H1 (cell line): ENCODE measurements around the gene CEP57. TPM values are rescaled to one million over a fixed set of nuclear protein-coding genes. Genes with fewer than 3 reads are reported as not detected.

Experiments
- CTCF ChIA-PET: fragments of 300-600 bp; sonication (Branson Sonifier 250); formaldehyde crosslinking; loops from one replicate; lab custom pipeline; 2021; ENCODE audit not compliant: partially characterized antibody; lab: Charles Lee
- POLR2A ChIA-PET: fragments of 300-600 bp; sonication (Branson Sonifier 250); formaldehyde crosslinking; loops from one replicate; lab custom pipeline; 2021; ENCODE audit warnings: inconsistent platforms; ENCODE audit not compliant: partially characterized antibody; lab: Charles Lee
- DNase-seq, 2 experiments: peaks; one replicate each; pipeline versions ENCODE4 v3.0.0 to v3.0.0-alpha.2; 2010 to 2022; ENCODE audit warnings: low spot score in 2 of 2, low read depth in 1 of 2, mixed read lengths in 1 of 2
- FAIRE-seq: peaks from 2 replicates; lab custom pipeline; 2011; peaks lifted over from hg19 to GRCh38; lab: Jason Lieb, UNC
- H2AFZ ChIP-seq: 2 replicates; pipeline ENCODE4 v1.8.1; 2012; ENCODE audit warnings: low read length, inconsistent platforms
- H2AK5ac ChIP-seq: 2 replicates; pipeline ENCODE4 v1.6.1; 2013; ENCODE audit warnings: low read depth, low read length
- H2BK120ac ChIP-seq: replicated peaks from 2 replicates; pipeline ENCODE3; 2013; ENCODE audit warnings: low read depth, low read length, inconsistent platforms
- H2BK12ac ChIP-seq: 2 replicates; pipeline ENCODE4 v1.6.1; 2013; ENCODE audit warnings: low read depth, low read length
- H2BK15ac ChIP-seq: 2 replicates; pipeline ENCODE4 v1.6.1; 2013; ENCODE audit warnings: low read length
- H2BK20ac ChIP-seq: 2 replicates; pipeline ENCODE4 v1.6.1; 2013; ENCODE audit warnings: low read length
- H2BK5ac ChIP-seq: 2 replicates; pipeline ENCODE4 v1.6.1; 2013; ENCODE audit warnings: low read depth, low read length
- H3K14ac ChIP-seq: 2 replicates; pipeline ENCODE4 v1.6.1; 2013; ENCODE audit warnings: inconsistent platforms; ENCODE audit not compliant: insufficient read length
- H3K18ac ChIP-seq: 2 replicates; pipeline ENCODE4 v1.6.1; 2013; ENCODE audit warnings: low read length; ENCODE audit errors: extremely low read depth
- H3K23ac ChIP-seq: 2 replicates; pipeline ENCODE4 v1.6.1; 2013; ENCODE audit warnings: inconsistent platforms; ENCODE audit not compliant: insufficient read length
- H3K23me2 ChIP-seq: 2 replicates; pipeline ENCODE4 v1.6.1; 2013; ENCODE audit warnings: low read depth, low read length
- H3K27ac ChIP-seq: 2 replicates; pipeline ENCODE4 v1.6.1; 2011; ENCODE audit warnings: low read depth, low read length, inconsistent platforms
- H3K27me3 ChIP-seq, 4 experiments: replicated peaks in 1 of 4; 1 replicate in 1 of 4; 2 replicates in 3 of 4; pipeline versions ENCODE4 v1.6.1 to v1.8.1; 2011 to 2013; ENCODE audit warnings: low read length in 3 of 4, mild to moderate bottlenecking in 3 of 4, inconsistent platforms in 2 of 4, mixed read lengths in 2 of 4, moderate library complexity in 1 of 4; ENCODE audit not compliant: control insufficient read depth in 3 of 4, insufficient read depth in 3 of 4; ENCODE audit errors: extremely low read depth in 1 of 4
- H3K36me3 ChIP-seq, 4 experiments: 2 replicates each; pipeline versions ENCODE4 v1.6.1 to v1.8.1; 2011 to 2013; ENCODE audit warnings: mild to moderate bottlenecking in 4 of 4, low read length in 3 of 4, moderate library complexity in 2 of 4, control low read depth in 1 of 4, inconsistent platforms in 1 of 4; ENCODE audit not compliant: insufficient read depth in 4 of 4, control insufficient read depth in 2 of 4
- H3K4ac ChIP-seq: replicated peaks from 2 replicates; pipeline ENCODE3; 2013; ENCODE audit warnings: low read length, low read depth, mixed read lengths, inconsistent platforms; ENCODE audit not compliant: insufficient read length
- H3K4me1 ChIP-seq, 4 experiments: replicated peaks in 1 of 4; 1 replicate in 1 of 4; 2 replicates in 3 of 4; pipeline versions ENCODE4 v1.6.1 to v1.8.1; 2011 to 2013; ENCODE audit warnings: low read length in 3 of 4, inconsistent platforms in 2 of 4, mixed read lengths in 1 of 4; ENCODE audit not compliant: insufficient read depth in 4 of 4, control insufficient read depth in 3 of 4
- H3K4me2 ChIP-seq, 2 experiments: 2 replicates each; pipeline versions ENCODE4 v1.6.1 to v1.8.1; 2011 to 2013; ENCODE audit warnings: low read depth in 2 of 2, low read length in 2 of 2, control low read depth in 1 of 2, inconsistent platforms in 1 of 2, mild to moderate bottlenecking in 1 of 2; ENCODE audit not compliant: insufficient read depth in 1 of 2
- H3K4me3 ChIP-seq, 4 experiments: fragments of 200-600, 300-600 bp in 1 of 4; sonication (generic), shearing (Covaris generic), sonication (Bioruptor Twin) in 1 of 4; 2 replicates each; pipeline versions ENCODE4 v1.5.1 to v1.8.1; 2011 to 2016; ENCODE audit warnings: low read length in 4 of 4, low read depth in 3 of 4, control low read depth in 2 of 4, inconsistent platforms in 2 of 4, mild to moderate bottlenecking in 2 of 4, mixed read lengths in 1 of 4, moderate library complexity in 1 of 4; ENCODE audit not compliant: insufficient read depth in 2 of 4; ENCODE audit errors: extremely low read depth in 1 of 4
- H3K56ac ChIP-seq: replicated peaks from 2 replicates; pipeline ENCODE3; 2013; ENCODE audit warnings: low read depth, mild to moderate bottlenecking, mixed read lengths, low read length, inconsistent platforms; ENCODE audit not compliant: insufficient read length
- H3K79me1 ChIP-seq: 2 replicates; pipeline ENCODE4 v1.6.1; 2013; ENCODE audit warnings: low read depth, low read length, control low read depth
- H3K79me2 ChIP-seq, 2 experiments: 2 replicates each; pipeline versions ENCODE4 v1.6.1 to v1.8.1; 2012 to 2013; ENCODE audit warnings: low read length in 2 of 2, mild to moderate bottlenecking in 2 of 2, inconsistent platforms in 1 of 2; ENCODE audit not compliant: insufficient read depth in 2 of 2, control insufficient read depth in 1 of 2
- H3K9ac ChIP-seq, 4 experiments: replicated peaks in 1 of 4; 1 replicate in 1 of 4; 2 replicates in 3 of 4; pipeline versions ENCODE4 v1.6.1 to v1.8.1; 2011 to 2013; ENCODE audit warnings: low read depth in 3 of 4, low read length in 3 of 4, control low read depth in 2 of 4, mild to moderate bottlenecking in 2 of 4, moderate library complexity in 2 of 4, inconsistent platforms in 1 of 4; ENCODE audit errors: extremely low read depth in 1 of 4
- H3K9me3 ChIP-seq, 2 experiments: 2 replicates each; pipeline versions ENCODE4 v1.6.1 to v1.8.1; 2012 to 2013; ENCODE audit warnings: mild to moderate bottlenecking in 2 of 2, moderate library complexity in 2 of 2, control low read depth in 1 of 2, inconsistent platforms in 1 of 2, low read depth in 1 of 2, low read length in 1 of 2, mixed read lengths in 1 of 2; ENCODE audit not compliant: insufficient read depth in 2 of 2
- H4K20me1 ChIP-seq, 2 experiments: replicated peaks in 1 of 2; 2 replicates each; pipeline versions ENCODE3 to v1.8.1; 2011 to 2013; ENCODE audit warnings: inconsistent platforms in 2 of 2, low read length in 2 of 2, mild to moderate bottlenecking in 1 of 2; ENCODE audit not compliant: insufficient read depth in 2 of 2, control insufficient read depth in 1 of 2
- H4K5ac ChIP-seq: 2 replicates; pipeline ENCODE4 v1.6.1; 2013; ENCODE audit warnings: low read length, low read depth, mixed read lengths, inconsistent platforms; ENCODE audit not compliant: insufficient read length
- H4K8ac ChIP-seq: 2 replicates; pipeline ENCODE4 v1.8.0; 2013; ENCODE audit warnings: mild to moderate bottlenecking, moderate library complexity, low read length, inconsistent platforms; ENCODE audit not compliant: insufficient read depth; ENCODE audit errors: extremely low read depth
- H4K91ac ChIP-seq: replicated peaks from 2 replicates; pipeline ENCODE3; 2013; ENCODE audit warnings: low read length, mixed read lengths, inconsistent platforms; ENCODE audit not compliant: insufficient read length
- ATF3 ChIP-seq: IDR thresholded peaks from 2 replicates; pipeline ENCODE4 v1.6.1; 2011; ENCODE audit warnings: low read depth, mild to moderate bottlenecking, low read length; ENCODE audit not compliant: insufficient read depth
- BACH1 ChIP-seq: IDR thresholded peaks from 2 replicates; pipeline ENCODE4 v1.6.1; 2012; ENCODE audit warnings: low read length, improper control_type of control experiment
- BRCA1 ChIP-seq: IDR thresholded peaks from 2 replicates; pipeline ENCODE4 v1.6.1; 2012; ENCODE audit warnings: low read depth, low read length, improper control_type of control experiment
- EGR1 ChIP-seq: IDR thresholded peaks from 2 replicates; pipeline ENCODE4 v1.6.1; 2011; ENCODE audit warnings: low read depth, low read length, borderline replicate concordance
- KDM4A ChIP-seq: IDR thresholded peaks from one replicate; pipeline ENCODE4 v1.7.1; 2012; ENCODE audit warnings: low read depth, mild to moderate bottlenecking, moderate library complexity, low read length, inconsistent platforms; ENCODE audit not compliant: severe bottlenecking
- MAFK ChIP-seq: IDR thresholded peaks from 2 replicates; pipeline ENCODE4 v1.6.1; 2012; ENCODE audit warnings: low read depth, mild to moderate bottlenecking, improper control_type of control experiment, low read length
- MAX ChIP-seq: IDR thresholded peaks from 2 replicates; pipeline ENCODE4 v1.6.1; 2012; ENCODE audit warnings: inconsistent platforms
- POU5F1 ChIP-seq: IDR thresholded peaks from 2 replicates; pipeline ENCODE4 v1.6.1; 2011; ENCODE audit warnings: low read depth, mild to moderate bottlenecking, low read length, moderate library complexity
- SIN3A ChIP-seq, 2 experiments: IDR thresholded peaks in 1 of 2; conservative IDR thresholded peaks in 1 of 2; 2 replicates each; pipeline ENCODE4 v1.6.1; 2011 to 2012; ENCODE audit warnings: low read length in 2 of 2, improper control_type of control experiment in 1 of 2, low read depth in 1 of 2, mild to moderate bottlenecking in 1 of 2
- SIRT6 ChIP-seq: IDR thresholded peaks from one replicate; pipeline ENCODE4 v1.7.1; 2012; ENCODE audit warnings: low read length, inconsistent platforms
- SP2 ChIP-seq: IDR thresholded peaks from 2 replicates; pipeline ENCODE4 v1.6.1; 2012; ENCODE audit warnings: mild to moderate bottlenecking, low read length, inconsistent platforms
- SUZ12 ChIP-seq: fragments of 200-600 bp; sonication (generic); IDR thresholded peaks from 2 replicates; pipeline ENCODE4 v1.6.1; 2012; ENCODE audit warnings: mild to moderate bottlenecking, inconsistent platforms, low read length, moderate library complexity, mixed read lengths
- TEAD4 ChIP-seq: IDR thresholded peaks from 2 replicates; pipeline ENCODE4 v1.6.1; 2012; ENCODE audit warnings: low read depth, low read length, inconsistent platforms, mixed read lengths
- WGBS, 2 experiments: shearing (Covaris generic) in 1 of 2; methylation state at CpG; one replicate each; pipeline versions ENCODE4 v1.1.6 to v1.1.7; 2013 to 2015; ENCODE audit warnings: low lambda C conversion rate in 2 of 2, mixed read lengths in 2 of 2, inconsistent platforms in 1 of 2, low coverage in 1 of 2, missing lambda C conversion rate in 1 of 2; ENCODE audit not compliant: insufficient replicate concordance in 2 of 2, insufficient coverage in 1 of 2, insufficient read length in 1 of 2; ENCODE audit errors: extremely low coverage in 1 of 2, missing lambda C conversion rate in 1 of 2; 5-methylcytosine and 5-hydroxymethylcytosine counted together
- polyA plus RNA-seq, 7 experiments: library from polyadenylated mRNA; depleted of rRNA in 3 of 7; stranded (reverse) in 5 of 7; unstranded in 2 of 7; fragments of >200 nt in 5 of 7; fragments of 200-250 nt in 2 of 7; gene quantifications; 1 replicate in 5 of 7; 2 replicates in 1 of 7; 4 replicates in 1 of 7; pipeline versions ENCODE4 v1.2.1 to v1.2.3, GENCODE V29; 2011 to 2013; ENCODE audit warnings: missing spikeins in 2 of 7, mixed read lengths in 2 of 7
- total RNA-seq: library from RNA; stranded (reverse); fragmentation: NEBNext Ultra II Directional; extraction: Animal tissue kit (Norgen Biotek cat#: 25700); gene quantifications from 2 replicates; pipeline ENCODE4 v1.2.1, GENCODE V29; 2021

CEP57 gene
- total and polyA plus RNA-seq, 2 of the 8 experiments (the other 6 are each of a cell fraction or from before 2014, with no cell fraction given): 26.3 to 72.7 TPM

GRCh38 chr11:95792700-95793099 lies 2.4 kb downstream of the CEP57 start:
- H3K9ac ChIP-seq: peak overlapping the region in 1 of 4 experiments; percentile 42; a peak in 1 of 7 replicates
- no peak overlapping the region for H2AK5ac ChIP-seq
- WGBS, 2 experiments: 94% methylated on average over 7 of the region's 7 CpGs; no CpG with 5 or more reads in 1 of the 2 experiments
- peaks cover 2 to 7% of the 10 kb centered on the region in 2 experiments for H4K20me1 ChIP-seq
- FAIRE-seq (no peak), DNase-seq (no peak)
- H4K91ac ChIP-seq: no peak overlapping the region
- no peaks in the 10 kb centered on the region for H3K9me3 ChIP-seq
- no peak overlapping the region for H2BK15ac ChIP-seq
- no peak overlapping the region for H3K23ac ChIP-seq
- no peak overlapping the region for H3K56ac ChIP-seq
- H4K5ac ChIP-seq: no peak overlapping the region
- H3K27me3 ChIP-seq: no peaks in the 10 kb centered on the region
- H3K79me2 ChIP-seq: peaks cover 18 to 83% of the 10 kb centered on the region in 2 experiments
- no peak overlapping the region for H2BK12ac ChIP-seq
- CTCF ChIA-PET: interaction anchor here (1.3 to 3.1 kb wide), 3 partner anchors 43 to 641 kb away, joined by 3 to 9 read pairs (median 5); no protein-coding TSS in a partner anchor
- no peak overlapping the region for H3K27ac ChIP-seq
- no peak overlapping the region for H2BK120ac ChIP-seq
- peaks cover 4% of the 10 kb centered on the region; the same call in 1 of the 2 replicates for H3K79me1 ChIP-seq
- H3K4me1 ChIP-seq: peaks cover 0 to 9% (median 0%) of the 10 kb centered on the region in 4 experiments; a peak in 1 of 7 replicates
- peaks cover 0 to under 1% (median 0%) of the 10 kb centered on the region in 4 experiments; a peak in 1 of 8 replicates for H3K36me3 ChIP-seq
- peaks cover 6% of the 10 kb centered on the region for H3K23me2 ChIP-seq
- H2AFZ ChIP-seq: no peak overlapping the region
- H3K4me2 ChIP-seq: peak overlapping the region in 1 of 2 experiments; percentile 68; a peak in 1 of 4 replicates
- H3K4me3 ChIP-seq: no peak overlapping the region; a peak in 1 of 8 replicates
- POLR2A ChIA-PET: no interaction called here
- H3K14ac ChIP-seq: no peak overlapping the region
- H3K4ac ChIP-seq: no peak overlapping the region
- H3K18ac ChIP-seq: no peak overlapping the region
- H2BK20ac ChIP-seq: no peak overlapping the region
- H2BK5ac ChIP-seq: no peak overlapping the region
- no peak overlapping the region for H4K8ac ChIP-seq
- TF ChIP-seq EGR1 (no peak), POU5F1 (no peak), KDM4A (no peak), SP2 (no peak), TEAD4 (no peak), MAX (no peak), BACH1 (no peak), SIN3A (conservative IDR thresholded peaks at IDR 0.05 in 1 of 2, IDR thresholded peaks at IDR 0.05 in 1 of 2; ENCODE audit: low read depth in 1 of 2, low read length in 2 of 2) (no peak), SUZ12 (no peak), BRCA1 (no peak), SIRT6 (no peak), ATF3 (no peak), MAFK (no peak)
